ENCODE measurements around the gene GPC1.
"Not testable (repeated sequence)": the region's sequence is repeated elsewhere in the genome, so short reads cannot be mapped to it uniquely, and the experiment has no call there.

GPC1 gene

DNA sequence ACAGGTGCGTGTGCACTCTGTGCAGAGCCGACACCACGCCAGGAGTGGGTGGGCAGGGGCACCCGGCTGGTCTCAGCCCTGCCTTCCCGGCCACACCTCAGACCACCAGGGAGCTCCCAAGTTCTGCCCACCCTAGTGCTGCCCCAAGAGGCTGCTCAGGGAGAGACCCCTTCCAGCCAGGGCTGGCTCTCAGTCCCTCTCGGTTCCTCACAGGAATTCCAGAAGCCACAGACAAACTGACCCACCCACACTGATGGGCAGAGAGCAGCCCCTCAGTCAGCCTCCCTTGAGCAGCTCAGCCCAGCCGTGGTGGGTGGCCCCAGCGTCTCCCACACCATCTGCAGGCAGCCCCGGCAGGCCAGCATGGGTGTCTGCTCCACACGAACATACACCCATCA, 33.8 kb downstream of the GPC1 start:
- no peak for DNase-seq

DNA sequence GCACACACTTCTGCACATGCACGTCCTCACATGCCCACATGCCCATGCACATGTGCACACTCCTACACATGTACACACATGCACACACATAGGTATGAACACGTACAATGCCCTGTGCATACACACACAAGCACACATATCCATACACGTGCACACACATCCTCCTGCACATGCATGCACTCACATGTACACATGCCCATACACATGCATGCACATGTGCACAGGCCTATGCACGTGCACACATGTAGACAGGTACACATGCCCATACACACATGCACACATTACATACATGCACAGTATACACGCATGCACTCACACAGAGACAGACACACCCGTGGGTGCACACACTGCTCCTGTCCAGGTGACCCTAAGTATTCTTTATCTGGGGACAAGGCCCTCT, 34.3 kb downstream of the GPC1 start:
- no peak for DNase-seq

DNA sequence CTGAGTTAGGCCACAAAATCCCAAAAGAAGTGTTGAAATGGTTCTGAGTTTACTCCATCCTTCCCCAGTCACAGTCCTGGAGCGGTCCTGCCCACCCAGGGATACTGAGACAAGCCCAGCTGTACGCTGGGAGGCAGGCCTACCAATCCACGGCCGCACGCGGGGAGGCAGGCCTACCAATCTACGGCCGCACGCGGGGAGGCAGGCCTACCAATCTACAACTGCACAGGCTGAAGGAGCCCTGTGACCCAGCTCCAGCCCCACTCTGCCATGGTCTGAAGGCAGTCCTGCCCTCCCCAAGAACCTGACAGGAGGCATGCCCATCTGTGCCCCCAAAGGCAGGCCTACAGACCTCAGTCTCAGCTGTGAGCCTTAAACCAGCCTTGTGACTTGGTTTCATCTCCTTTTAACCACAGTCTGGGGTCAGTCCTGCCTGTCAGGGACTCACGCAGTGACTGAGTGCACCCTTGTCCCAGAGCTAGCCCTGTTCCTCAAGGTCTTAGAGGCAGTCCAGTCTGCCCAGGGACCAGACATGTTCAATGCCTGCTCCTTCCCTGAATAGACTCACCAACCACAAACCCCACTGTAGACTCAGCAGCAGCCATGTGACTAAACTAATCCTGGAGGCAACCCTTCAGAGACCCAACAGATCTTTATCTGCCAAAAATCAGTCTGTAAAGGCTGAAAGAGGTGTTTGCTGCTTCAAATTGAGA, 36.8 kb downstream of the GPC1 start:
- DNase-seq: no peak

DNA sequence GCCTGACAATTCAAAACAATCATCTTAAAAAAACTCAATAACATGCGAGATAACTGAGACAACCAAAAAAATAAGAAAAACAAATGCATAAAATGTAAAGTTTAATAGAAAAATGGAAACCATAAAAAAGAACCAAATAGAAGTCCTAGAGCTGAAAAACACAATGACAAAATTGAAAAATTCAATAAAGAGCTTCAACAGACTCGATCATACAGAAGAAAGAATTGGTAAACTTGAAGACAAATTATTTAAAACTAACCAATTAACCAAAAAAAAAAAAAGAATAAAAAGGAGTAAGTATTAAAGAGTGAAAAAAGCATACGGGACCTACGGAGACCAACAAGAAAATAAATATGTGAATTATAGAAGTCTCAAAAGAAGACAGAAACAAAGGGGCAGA, 37.7 kb downstream of the GPC1 start:
- DNase-seq: no peak

DNA sequence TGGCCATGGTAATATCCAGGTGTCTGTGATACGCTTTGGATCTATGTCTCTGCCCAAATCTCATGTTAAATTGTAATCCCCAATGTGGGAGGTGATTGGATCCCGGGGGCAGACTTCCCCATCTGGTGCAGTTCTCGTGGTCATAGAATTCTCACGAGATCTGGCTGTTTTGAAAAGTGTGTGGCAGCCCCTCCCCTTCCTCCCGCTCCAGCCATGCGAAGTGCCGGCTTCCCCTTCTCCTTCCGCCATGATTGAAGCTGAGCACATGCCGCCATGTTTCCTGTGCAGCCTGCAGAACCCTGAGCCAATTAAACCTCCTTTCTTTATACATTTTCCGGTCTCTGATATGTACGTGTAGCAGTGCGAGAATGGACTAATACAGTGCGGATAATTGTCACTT, 42.5 kb downstream of the GPC1 start:
- no peak for DNase-seq

DNA sequence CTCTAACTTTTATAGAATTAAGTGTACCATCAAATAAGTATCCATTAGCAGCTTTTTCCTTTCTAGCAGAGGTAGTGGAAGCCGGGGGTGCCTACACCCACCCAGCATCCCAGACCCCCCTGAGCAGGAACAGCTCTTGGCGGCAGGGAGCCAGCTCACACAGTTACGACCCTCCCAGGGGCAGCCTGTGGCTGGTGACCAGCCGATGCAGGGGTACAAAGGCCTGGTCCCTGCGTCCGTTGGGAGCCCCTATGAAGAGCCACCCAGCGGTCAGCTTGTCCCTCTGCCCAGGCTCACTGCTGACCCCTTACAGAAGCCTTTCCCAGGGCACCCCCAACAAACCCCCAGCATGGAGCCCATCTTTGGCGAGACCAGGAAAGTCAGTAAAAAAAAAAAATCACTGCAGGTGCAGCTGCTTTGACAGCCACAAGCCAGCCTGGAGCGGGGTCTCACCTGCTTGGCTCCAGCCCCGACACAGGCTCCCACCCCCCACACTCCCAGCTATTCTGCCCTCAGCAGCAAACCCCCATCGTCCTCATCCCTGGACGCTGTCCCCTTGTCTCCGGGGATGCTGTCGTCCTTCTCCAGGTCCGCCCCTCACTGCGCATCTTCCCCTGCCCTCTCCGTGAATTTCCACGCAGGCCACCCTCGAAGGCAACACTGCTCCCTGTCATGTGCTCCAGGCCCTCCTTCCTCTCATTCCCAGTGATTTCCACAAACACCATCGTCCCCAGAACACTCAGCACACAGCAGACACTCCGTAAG, 43.1 kb downstream of the GPC1 start:
- no peak for DNase-seq

DNA sequence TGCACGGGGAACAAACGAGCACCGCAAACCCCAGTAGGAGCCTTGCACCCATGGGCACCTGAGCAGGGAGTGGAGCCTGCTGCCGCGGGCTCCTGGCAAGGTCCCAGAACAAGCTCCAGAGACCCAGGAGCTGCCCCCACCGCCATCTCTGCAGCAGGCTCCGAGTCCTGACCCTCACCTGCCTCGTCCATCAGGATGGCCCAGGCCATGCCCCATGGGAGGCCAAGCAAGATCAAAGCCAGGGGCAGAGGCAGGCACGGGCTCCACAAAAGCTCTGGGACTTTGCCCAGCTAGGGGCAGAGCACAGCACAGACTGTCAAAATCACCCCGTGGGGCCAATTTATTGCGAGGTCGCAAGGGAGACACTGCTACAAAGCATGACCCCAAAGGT, 43.6 kb downstream of the GPC1 start:
- no peak for DNase-seq

DNA sequence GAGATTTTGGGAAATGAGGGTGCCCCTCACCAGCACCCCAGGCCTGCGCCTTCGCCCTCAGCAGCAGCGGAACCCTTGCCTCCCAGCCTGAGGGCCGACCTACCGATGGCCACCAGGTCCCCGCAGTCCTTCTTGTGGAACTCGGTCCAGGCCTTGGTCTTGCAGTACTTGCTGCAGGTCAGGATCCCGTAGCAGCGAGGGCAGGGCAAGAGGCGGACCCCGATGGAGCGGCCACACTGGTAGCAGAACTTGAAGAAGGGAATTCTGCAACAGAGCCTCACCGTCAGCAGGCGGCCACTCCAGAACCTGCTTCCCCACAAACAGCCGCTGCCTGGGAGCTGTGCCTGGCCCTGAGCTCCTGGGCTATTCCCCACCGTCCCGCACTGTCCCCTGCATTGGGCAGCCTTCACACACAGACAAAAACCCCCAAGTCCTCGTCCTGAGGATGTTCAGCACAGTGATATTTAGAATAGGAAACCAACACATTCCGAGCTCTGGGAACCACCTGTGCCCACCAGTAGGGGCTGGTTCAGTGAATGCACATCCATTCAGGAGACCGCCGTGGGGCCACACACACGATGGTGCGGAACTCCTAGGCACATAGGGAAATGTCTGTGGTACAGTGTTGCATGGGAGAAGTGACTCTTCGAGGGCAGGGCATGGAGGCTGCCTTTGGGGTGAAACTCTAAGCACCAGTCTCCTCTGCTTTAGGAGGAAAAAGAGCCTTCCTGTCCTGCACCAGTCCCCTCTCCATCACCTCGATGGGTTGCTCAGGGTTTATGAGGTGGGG, 45.6 kb downstream of the GPC1 start:
- no peak for DNase-seq

DNA sequence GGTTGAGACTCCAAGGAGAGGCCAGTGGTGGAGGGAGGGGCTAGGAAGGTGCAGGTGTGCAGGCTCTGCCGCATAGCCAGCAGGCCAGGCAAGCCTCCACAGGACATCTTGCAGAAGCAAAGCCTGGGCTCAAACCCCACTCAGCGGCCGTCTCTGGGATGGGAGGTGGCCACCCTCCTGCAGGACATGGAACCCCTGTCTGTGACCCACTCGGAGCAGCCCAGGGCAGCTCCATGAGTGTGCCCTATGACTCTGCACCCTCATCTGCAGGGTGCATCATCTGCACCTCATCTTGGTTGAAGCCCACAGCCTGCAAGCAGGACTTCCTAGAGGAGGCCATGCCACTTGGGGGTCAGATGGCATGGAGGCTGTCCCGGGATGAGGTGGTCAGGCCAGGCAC, 46.3 kb downstream of the GPC1 start:
- DNase-seq: no peak

DNA sequence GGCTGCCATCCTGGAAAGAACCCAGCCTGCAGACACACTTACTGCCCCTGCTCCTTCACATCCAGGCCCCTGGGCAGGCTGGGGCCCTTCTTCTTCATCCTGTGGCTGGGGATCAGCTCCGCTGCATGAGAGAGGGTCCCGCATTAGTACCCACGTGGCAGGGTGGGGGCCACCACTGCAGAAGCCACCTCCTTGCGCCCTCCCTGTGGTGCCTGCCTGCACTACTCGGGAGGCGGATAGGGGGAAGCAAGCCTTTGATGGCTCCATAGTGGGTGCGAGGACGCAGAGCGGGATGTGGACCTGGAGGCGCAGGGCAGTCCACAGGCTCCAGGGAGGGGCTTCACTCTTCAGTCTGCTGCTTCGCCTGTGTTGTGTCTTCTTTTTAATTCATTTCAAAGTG, 46.7 kb downstream of the GPC1 start:
- DNase-seq: no peak

DNA sequence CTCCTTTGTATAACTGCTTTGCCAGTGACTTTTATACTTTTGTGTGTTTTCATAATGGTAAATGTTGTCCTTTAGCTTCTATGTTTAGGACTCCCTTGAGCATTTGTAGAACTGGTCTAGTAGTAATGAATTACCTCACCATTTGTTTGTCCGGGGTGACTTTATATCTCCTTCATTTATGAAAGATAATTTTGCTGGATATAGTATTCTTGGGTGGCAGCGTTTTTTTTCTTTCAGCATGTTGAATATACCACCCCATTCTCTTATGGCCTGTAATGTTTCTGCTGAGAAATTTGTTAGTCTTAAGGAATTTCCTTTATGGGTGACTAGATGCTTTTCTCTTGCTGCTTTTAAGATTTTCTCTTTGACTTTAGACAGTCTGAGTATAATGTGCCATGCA, 56.0 kb downstream of the GPC1 start:
- DNase-seq: no peak

DNA sequence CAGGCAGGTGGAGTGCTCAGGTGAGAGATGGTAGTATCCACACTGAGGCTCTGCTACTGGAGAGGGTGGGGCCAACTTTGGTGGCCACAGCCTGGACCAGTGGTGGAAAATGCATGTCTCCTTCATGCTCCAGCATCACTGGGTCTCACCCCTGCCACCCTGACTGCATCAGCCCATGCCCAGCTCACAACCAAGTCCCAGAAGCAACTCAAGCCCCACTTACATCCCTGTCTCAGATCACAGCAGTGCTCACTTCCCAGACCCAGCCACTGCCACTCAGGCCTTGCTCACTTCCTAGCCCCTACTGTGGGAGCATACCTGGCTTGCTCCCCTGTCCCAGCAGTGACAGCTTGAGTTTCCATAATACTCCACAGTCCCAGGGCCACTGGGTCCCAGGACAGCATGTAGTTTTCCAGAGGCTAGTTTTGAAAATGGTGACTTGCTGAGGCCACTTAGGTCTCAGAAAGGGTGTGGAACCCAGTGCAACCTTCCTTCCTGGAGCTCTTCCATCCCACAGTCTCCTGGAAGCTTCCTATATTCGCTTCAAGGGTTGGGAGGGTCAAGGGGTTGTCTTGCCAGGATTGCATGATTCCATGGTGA, 58.8 kb downstream of the GPC1 start:
- DNase-seq: no peak

DNA sequence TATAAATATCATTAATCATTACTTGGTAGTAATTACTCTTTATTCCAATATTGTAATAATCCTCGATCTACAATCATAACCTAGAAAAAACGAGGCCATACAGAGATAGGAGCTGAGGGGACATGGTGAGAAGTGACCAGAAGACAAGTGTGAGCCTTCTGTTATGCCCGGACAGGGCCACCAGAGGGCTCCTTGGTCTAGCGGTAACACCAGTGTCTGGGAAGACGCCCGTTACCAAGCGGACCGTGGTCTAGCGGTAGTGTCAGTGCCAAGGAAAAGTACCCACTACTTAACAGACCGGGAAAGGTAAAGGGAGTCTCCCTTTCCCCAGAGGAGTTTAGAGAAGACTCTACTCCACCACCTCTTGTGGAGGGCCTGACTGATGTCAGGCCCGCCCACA, 59.5 kb downstream of the GPC1 start:
- not testable (repeated sequence) for DNase-seq

DNA sequence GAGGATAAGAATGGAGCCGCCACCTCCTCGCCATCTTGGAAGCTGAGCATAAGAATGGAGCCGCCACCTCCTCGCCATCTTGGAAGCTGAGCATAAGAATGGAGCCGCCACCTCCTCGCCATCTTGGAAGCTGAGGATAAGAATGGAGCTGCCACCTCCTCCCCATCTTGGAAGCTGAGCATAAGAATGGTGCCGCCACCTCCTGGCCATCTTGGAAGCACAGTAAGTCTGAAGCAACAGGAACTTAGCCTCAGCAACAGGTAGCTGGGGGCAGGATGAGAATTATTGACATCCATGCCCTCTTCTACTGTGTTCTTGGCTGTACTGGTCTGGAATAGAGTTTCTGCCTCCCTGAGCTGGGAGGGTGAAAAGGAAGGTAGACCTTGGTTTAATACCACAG, 61.6 kb downstream of the GPC1 start:
- DNase-seq: not testable (repeated sequence)

DNA sequence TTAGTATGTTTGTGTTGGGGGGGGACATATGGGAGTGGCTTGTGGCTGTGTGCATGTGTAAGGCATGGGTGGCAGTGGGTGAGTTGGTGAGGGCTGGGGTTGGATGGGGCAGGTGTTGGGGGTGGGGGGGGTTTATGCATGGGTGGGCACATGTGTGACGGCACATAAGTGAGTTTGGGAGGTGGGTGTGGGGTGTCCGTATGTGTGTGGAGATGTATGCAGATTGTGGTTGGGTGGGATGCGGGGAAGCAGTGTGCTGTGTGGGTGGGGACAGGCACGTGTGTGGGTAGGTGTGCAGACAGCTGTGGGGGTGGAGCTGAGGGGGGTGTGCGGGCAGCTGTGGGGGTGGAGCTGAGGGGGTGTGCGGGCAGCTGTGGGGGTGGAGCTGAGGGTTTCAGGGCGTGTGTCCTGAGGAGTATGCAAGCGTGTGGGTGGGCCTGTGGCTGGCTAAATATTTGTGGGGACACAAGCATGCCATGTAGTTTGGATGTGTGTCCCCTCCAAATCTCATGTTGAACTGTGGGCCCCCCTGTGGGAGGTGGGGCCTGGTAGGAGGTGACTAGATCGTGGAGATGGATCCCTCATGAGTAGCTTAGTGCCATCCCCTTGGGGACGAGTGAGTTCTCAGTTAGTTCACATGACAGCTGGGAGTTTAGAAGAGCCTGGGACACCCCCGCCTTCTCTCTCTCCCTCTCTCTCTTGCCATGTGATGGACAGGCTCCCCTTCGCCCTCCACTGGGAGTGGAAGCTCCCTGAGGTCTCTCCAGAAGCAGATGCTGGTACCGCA, 62.9 kb downstream of the GPC1 start:
- DNase-seq: no peak

DNA sequence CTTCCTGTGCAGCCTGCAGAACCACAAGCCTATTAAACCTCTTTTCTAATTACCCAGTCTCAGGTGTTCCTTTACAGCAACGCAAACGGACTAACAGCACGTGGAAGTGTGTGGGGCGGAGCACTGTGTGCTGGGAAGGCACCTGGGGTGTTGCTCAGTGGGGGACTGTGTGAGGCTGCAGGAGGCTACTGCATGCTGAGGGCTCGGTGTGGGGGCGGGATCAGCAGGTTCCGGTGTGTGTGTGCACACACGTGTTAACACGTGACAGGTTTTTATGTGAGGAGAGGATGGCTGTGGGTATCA, 63.4 kb downstream of the GPC1 start:
- no peak for DNase-seq

DNA sequence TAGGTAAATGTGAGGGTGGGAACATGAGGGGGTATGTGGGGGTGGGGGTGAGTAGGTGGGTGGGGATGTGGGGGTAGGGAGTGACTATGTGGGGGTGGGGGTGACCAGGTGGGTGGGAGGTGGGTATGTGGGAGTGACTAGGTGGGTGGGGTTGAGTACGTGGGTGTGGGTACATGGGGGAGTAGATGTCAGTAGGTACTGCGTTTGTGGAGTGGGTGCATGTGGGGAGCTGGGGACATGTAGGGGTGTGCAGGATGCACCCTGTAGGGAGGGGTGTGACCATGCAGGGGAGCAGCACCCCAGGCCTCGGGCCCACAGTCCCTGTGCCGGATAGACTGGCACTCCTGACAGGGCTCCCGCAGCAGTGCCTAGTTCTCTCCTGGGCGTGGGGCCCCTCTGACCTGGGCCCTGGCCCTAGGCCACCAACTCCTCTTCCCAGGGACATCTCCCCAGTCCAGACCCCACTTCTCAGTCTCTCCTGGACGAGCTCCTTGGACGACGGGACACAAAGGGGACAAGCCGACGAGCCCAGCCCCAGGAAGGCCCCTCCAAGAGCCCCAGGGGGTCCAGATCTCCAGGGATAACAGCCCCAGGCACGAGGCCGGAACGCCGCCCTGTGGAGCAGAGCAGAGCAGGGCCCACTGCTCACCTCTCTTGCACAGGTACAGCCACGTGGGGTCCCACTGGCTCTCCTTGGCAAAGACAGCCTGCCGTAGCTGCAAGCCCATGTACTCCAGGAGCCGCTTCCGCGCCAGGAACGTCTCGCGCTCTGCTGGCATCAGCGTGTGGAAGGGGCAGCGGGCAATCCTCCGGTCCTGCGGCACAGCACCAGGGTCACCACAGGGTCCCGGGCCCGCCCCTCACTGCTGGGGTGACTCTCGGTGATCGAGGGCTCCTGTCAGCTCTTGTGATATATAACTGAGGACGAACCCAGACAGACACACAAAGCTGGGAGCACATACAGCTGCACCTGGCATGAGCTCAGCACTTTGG, 64.1 kb downstream of the GPC1 start:
- DNase-seq: no peak

DNA sequence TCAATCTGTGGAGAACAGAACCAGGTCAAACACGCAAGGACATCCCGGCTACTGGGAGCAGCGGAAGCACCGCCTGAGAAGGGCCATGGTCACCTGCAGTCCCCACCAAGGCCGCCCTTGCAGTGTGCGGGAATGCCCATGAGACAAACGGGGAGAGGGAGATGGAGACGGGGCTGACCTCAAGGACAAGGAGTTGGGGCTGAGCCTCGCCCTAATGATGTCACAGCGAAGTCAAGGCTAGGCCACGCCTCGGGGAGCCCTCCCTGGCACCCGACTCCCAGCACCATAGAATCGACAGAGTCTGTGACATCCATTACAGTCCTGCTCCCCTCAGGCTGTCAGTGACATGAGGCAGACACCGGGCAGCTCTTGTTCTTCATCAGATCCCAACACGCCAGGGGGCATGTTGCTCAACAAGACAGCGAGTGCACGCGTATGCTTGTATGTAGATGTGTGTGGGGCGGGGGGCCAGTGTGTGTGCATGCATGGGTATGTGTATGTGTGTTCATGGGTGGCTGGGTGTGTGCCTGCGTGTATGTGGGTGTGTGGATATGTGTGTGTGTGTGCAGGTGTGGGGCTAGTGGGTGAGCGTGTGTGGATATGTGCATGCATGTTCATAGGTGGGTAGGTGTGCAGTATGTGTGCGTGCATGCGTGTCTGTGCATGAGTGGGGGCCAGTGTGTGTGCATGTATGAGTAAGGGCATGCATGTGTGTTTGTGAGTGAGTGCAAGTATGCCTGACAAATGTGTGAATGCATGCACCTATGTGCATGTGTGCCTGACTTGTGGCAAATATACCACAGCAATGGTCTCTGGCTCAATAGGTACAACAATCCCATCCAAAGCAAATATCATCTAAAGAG, 65.3 kb downstream of the GPC1 start:
- no peak for DNase-seq

DNA sequence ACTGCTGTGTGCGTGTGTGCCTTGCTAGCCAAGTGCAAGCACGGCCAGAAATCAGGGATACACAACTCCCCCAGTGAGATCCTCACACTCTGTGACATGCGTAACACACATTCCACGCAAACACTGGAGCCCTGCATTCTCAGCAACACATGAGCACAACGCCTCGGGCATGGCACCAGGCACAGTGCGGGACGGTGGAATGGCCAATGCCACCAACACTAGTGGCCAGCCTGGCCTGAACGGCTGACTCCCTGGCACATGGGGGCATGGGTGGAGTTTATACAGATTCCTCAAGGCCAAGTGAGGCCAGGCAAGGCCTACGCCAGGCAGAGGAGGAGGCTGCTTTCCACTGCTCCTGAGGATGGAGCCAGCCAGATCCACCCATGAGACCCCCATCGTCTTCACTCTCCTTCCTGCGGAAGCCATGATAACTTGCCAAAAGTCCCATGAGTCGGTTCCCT, 66.1 kb downstream of the GPC1 start:
- no peak for DNase-seq

DNA sequence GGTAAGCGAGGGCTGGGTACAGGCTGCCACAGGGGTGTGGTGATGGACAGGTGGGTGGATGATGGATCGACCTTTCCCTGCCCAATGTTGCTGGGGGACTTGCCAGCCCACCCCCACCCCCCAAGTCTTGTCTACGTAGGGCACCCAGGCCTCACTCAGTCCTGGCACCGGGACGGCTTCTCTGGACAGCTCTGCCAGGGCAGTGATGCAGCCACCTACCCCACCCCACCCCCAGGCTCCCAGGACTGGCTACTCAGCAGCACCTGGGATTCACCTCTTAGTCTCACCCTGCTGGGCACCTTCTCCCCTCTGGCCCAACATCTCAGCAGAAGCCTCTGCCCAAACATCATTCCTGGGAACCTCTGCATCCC, 66.6 kb downstream of the GPC1 start:
- DNase-seq: no peak
